CD4-positive, alpha-beta T cell (primary cell): ENCODE results near the gene SLC44A1. TPM values are rescaled to one million over a fixed set of nuclear protein-coding genes. Genes with fewer than 3 reads are reported as not detected.

ENCODE experiments used
- ATAC-seq: fragments of 200-7000 bp; cut with Tn5 transposase; one replicate; pipeline ENCODE4 v1.10.0; 2022; ENCODE audit warnings: mild to moderate bottlenecking; ENCODE audit not compliant: poor library complexity
- CTCF ChIA-PET: fragments of 350-600 bp; sonication (Branson Sonifier 250); formaldehyde crosslinking; loops from one replicate; lab custom pipeline; 2021; ENCODE audit warnings: antibody characterized with exemption, inconsistent platforms; lab: Charles Lee
- POLR2A ChIA-PET: fragments of 350-600 bp; sonication (Branson Sonifier 250); formaldehyde crosslinking; loops from one replicate; lab custom pipeline; 2021; ENCODE audit warnings: antibody characterized with exemption, inconsistent platforms; lab: Charles Lee
- DNase-seq, 14 experiments: peaks; one replicate each; pipeline ENCODE4 v3.0.0-alpha.2; 2013 to 2020; ENCODE audit warnings: mixed read lengths in 2 of 14
- H3K27ac ChIP-seq, 2 donors: one replicate each; pipeline versions ENCODE4 v1.5.1 to v1.7.0; 2013; ENCODE audit warnings: low read length in 2 of 2, low read depth in 1 of 2, mild to moderate bottlenecking in 1 of 2
- H3K27me3 ChIP-seq, 2 experiments: 1 replicate in 1 of 2; 2 replicates in 1 of 2; pipeline versions ENCODE4 v1.6.1 to v1.7.0; 2013; ENCODE audit warnings: low read length in 2 of 2, control low read depth in 1 of 2, mild to moderate bottlenecking in 1 of 2, moderate library complexity in 1 of 2; ENCODE audit not compliant: insufficient read depth in 2 of 2, control insufficient read depth in 1 of 2
- H3K36me3 ChIP-seq: one replicate; pipeline ENCODE4 v1.6.1; 2013; ENCODE audit warnings: low read length, control low read depth; ENCODE audit not compliant: insufficient read depth
- H3K4me1 ChIP-seq: one replicate; pipeline ENCODE4 v1.6.1; 2013; ENCODE audit warnings: low read length, control low read depth; ENCODE audit not compliant: insufficient read depth
- H3K4me3 ChIP-seq: one replicate; pipeline ENCODE4 v1.5.1; 2013; ENCODE audit warnings: mild to moderate bottlenecking, low read length, moderate library complexity
- H3K9me3 ChIP-seq, 2 experiments: 1 replicate in 1 of 2; 2 replicates in 1 of 2; pipeline versions ENCODE4 v1.6.1 to v1.7.0; 2013; ENCODE audit warnings: low read length in 2 of 2, mild to moderate bottlenecking in 2 of 2, control low read depth in 1 of 2, moderate library complexity in 1 of 2; ENCODE audit not compliant: control insufficient read depth in 1 of 2, insufficient read depth in 1 of 2
- H3K27ac Mint-ChIP-seq: one replicate; pipeline ENCODE4 v1.8.0; 2020; ENCODE audit warnings: mixed read lengths
- H3K27me3 Mint-ChIP-seq: one replicate; pipeline ENCODE4 v1.8.0; 2021; ENCODE audit warnings: mixed read lengths
- H3K36me3 Mint-ChIP-seq: one replicate; pipeline ENCODE4 v1.8.0; 2021; ENCODE audit warnings: low read depth, mixed read lengths
- H3K4me1 Mint-ChIP-seq: one replicate; pipeline ENCODE4 v1.8.0; 2021; ENCODE audit warnings: low read depth, mixed read lengths
- H3K4me3 Mint-ChIP-seq: one replicate; pipeline ENCODE4 v1.8.0; 2020; ENCODE audit warnings: mild to moderate bottlenecking, mixed read lengths
- H3K9me3 Mint-ChIP-seq: one replicate; pipeline ENCODE4 v1.8.0; 2020; ENCODE audit warnings: mixed read lengths
- CTCF ChIP-seq: fragments of 200-600 bp; IDR thresholded peaks from one replicate; pipeline ENCODE4 v1.8.0; 2022; ENCODE audit warnings: antibody characterized with exemption, mild to moderate bottlenecking
- intact Hi-C, 2 experiments: fragments of 100-400 bp; cut with DNase I in 1 of 2; cut with micrococcal nuclease in 1 of 2; formaldehyde crosslinking; loops; one replicate each; pipeline versions ENCODE4 v1.15.1 to v1.9.0; 2023 to 2025; cut with DNase I, micrococcal nuclease
- total RNA-seq, 174 experiments: library from RNA in 2 of 174; stranded (reverse) in 2 of 174; gene quantifications; one replicate each; pipeline ENCODE4 v1.2.3 and lab custom pipeline; 2021 to 2026

Gene SLC44A1
- total RNA-seq, 2 experiments from 2014 or later, result 5.1 to 5.9 TPM

GRCh38 chr9:105339849-105340248 lies 95.4 kb downstream of the SLC44A1 start:
- H3K36me3 ChIP-seq, result peaks cover 10% of the 10 kb centered on the region
- no peaks in the 10 kb centered on the region for H3K4me1 ChIP-seq
- no peak overlapping the region for H3K4me3 ChIP-seq
- H3K9me3 Mint-ChIP-seq, result no peaks in the 10 kb centered on the region
- intact Hi-C loops, result loop anchor here in 1 of 2 experiments (5.0 kb wide), 1 partner anchor 48 kb away; no protein-coding TSS in a partner anchor
- ATAC-seq, result no peak
- no peaks in the 10 kb centered on the region for H3K27me3 Mint-ChIP-seq
- TF ChIP-seq CTCF, result no peak
- no peak overlapping the region for H3K27ac Mint-ChIP-seq
- H3K27me3 ChIP-seq, result no peaks in the 10 kb centered on the region
- DNase-seq, result no peak
- no peaks in the 10 kb centered on the region for H3K9me3 ChIP-seq
- H3K4me1 Mint-ChIP-seq, result peaks cover 18% of the 10 kb centered on the region
- H3K36me3 Mint-ChIP-seq, result peaks cover 36% of the 10 kb centered on the region
- ChIA-PET CTCF (interaction anchor here (1.1 kb wide), 1 partner anchor 35 kb away, joined by 3 read pairs; no protein-coding TSS in a partner anchor), POLR2A (no interaction called here)
- no peak overlapping the region for H3K4me3 Mint-ChIP-seq
- H3K27ac ChIP-seq, result no peak overlapping the region

- H3K4me3 ChIP-seq, result no peak overlapping the region
- intact Hi-C loops, result loop anchor here in 1 of 2 experiments (5.0 kb wide), 1 partner anchor 49 kb away; no protein-coding TSS in a partner anchor
- H3K9me3 ChIP-seq, result no peaks in the 10 kb centered on the region
- H3K27me3 ChIP-seq, result no peaks in the 10 kb centered on the region
- H3K27me3 Mint-ChIP-seq, result no peaks in the 10 kb centered on the region
- DNase-seq (peak in 1 of 14 experiments; percentile 19), ATAC-seq (no peak)
- H3K36me3 Mint-ChIP-seq, result peaks cover 25% of the 10 kb centered on the region
- peak overlapping the region; percentile 40 for H3K4me3 Mint-ChIP-seq
- no peak overlapping the region for H3K27ac ChIP-seq
- CTCF ChIA-PET, result no interaction called here
- POLR2A ChIA-PET, result no interaction called here
- peaks cover 18% of the 10 kb centered on the region for H3K4me1 Mint-ChIP-seq
- no peaks in the 10 kb centered on the region for H3K4me1 ChIP-seq
- H3K27ac Mint-ChIP-seq, result no peak overlapping the region
- no peak for TF ChIP-seq CTCF
- H3K9me3 Mint-ChIP-seq, result no peaks in the 10 kb centered on the region
- peaks cover 6% of the 10 kb centered on the region for H3K36me3 ChIP-seq
Measured at GRCh38 chr9:105341434-105342146, 97.1 kb downstream of the SLC44A1 start.

GRCh38 chr9:105342147-105342505 lies 97.7 kb downstream of the SLC44A1 start:
- DNase-seq (no peak), ATAC-seq (no peak)
- H3K27me3 ChIP-seq, result no peaks in the 10 kb centered on the region
- ChIA-PET CTCF (no interaction called here), POLR2A (no interaction called here)
- no peak overlapping the region for H3K27ac Mint-ChIP-seq
- H3K4me3 Mint-ChIP-seq, result peak overlapping the region; percentile 40
- no peaks in the 10 kb centered on the region for H3K9me3 Mint-ChIP-seq
- H3K4me1 ChIP-seq, result no peaks in the 10 kb centered on the region
- H3K9me3 ChIP-seq, result no peaks in the 10 kb centered on the region
- peaks cover 18% of the 10 kb centered on the region for H3K4me1 Mint-ChIP-seq
- H3K27me3 Mint-ChIP-seq, result no peaks in the 10 kb centered on the region
- no peak for TF ChIP-seq CTCF
- H3K27ac ChIP-seq, result no peak overlapping the region
- H3K36me3 ChIP-seq, result peaks cover 5% of the 10 kb centered on the region
- no peak overlapping the region for H3K4me3 ChIP-seq
- intact Hi-C loops, result loop anchor here in 1 of 2 experiments (5.0 kb wide), 1 partner anchor 50 kb away; no protein-coding TSS in a partner anchor
- peaks cover 20% of the 10 kb centered on the region for H3K36me3 Mint-ChIP-seq
